Measurements from ENCODE around the gene CACNG1. TPM values are rescaled to one million over a fixed set of nuclear protein-coding genes. Genes with fewer than 3 reads are reported as not detected.

The CACNG1 gene
- total and polyA plus RNA-seq, 2 of the 4 experiments (the other 2 are of a cell fraction): not detected

GRCh38 chr17:67074781-67075180 lies 30.4 kb downstream of the CACNG1 start:
- TF ChIP-seq FOS (IDR thresholded peaks at IDR 0.05; ENCODE audit: low read depth, low read length) (no peak), POLR2A (IDR thresholded peaks at IDR 0.05; ENCODE audit: low read depth, low read length) (no peak), CEBPB (IDR thresholded peaks at IDR 0.05; ENCODE audit: low read depth, low read length) (no peak), RFX5 (IDR thresholded peaks at IDR 0.05; ENCODE audit: low read depth, low read length) (no peak), USF2 (IDR thresholded peaks at IDR 0.05; ENCODE audit: low read depth, low read length) (no peak), NFE2L2 (IDR thresholded peaks at IDR 0.05; ENCODE audit: low read depth, low read length) (no peak), CTCF (conservative IDR thresholded peaks at IDR 0.05; ENCODE audit: low read depth, low read length) (no peak), RCOR1 (IDR thresholded peaks at IDR 0.05; ENCODE audit: insufficient replicate concordance, low read length) (no peak), MXI1 (IDR thresholded peaks at IDR 0.05; ENCODE audit: borderline replicate concordance, low read depth, low read length) (no peak), RAD21 (IDR thresholded peaks at IDR 0.05; ENCODE audit: low read length) (no peak), BHLHE40 (IDR thresholded peaks at IDR 0.05; ENCODE audit: low read depth, low read length) (no peak)
- CTCF ChIA-PET: no interaction called here
- Histone ChIP-seq H2AK9ac (replicated peaks; ENCODE audit: low read depth, low read length, poor library complexity) (no peak overlapping the region), H3K9me1 (ENCODE audit: insufficient read depth, low read length) (peaks cover 4% of the 10 kb centered on the region; the same call in 1 of the 2 replicates), H4K20me1 (ENCODE audit: insufficient read depth, low read length) (no peaks in the 10 kb centered on the region; the same call in 1 of the 2 replicates), H3K9me3 (ENCODE audit: control insufficient read depth, insufficient read depth, low read length) (no peaks in the 10 kb centered on the region), H3K14ac (replicated peaks; ENCODE audit: low read depth, low read length) (no peak overlapping the region), H3K4ac (ENCODE audit: low read depth, low read length) (no peak overlapping the region), H2BK15ac (ENCODE audit: low read depth, low read length) (no peak overlapping the region), H4K8ac (ENCODE audit: low read depth in 2 of 2, low read length in 2 of 2) (no peak overlapping the region), H3K4me1 (ENCODE audit: control insufficient read depth, insufficient read depth, low read length) (no peaks in the 10 kb centered on the region), H2BK5ac (ENCODE audit: low read depth, low read length, poor library complexity, severe bottlenecking) (no peak overlapping the region), H4K91ac (ENCODE audit: insufficient read depth, low read depth, low read length) (no peak overlapping the region), H3K18ac (ENCODE audit: low read depth, low read length) (no peak overlapping the region), H3K36me3 (ENCODE audit: control insufficient read depth, insufficient read depth, low read length) (peaks cover 11% of the 10 kb centered on the region), H2AFZ (replicated peaks; ENCODE audit: low read length, poor library complexity) (no peak overlapping the region), H3K9ac (ENCODE audit: low read depth, low read length) (no peak overlapping the region), H2BK120ac (ENCODE audit: low read depth, low read length) (no peak overlapping the region), H3K4me3 (ENCODE audit: insufficient read depth, low read depth, low read length) (no peak overlapping the region), H3K27ac (ENCODE audit: insufficient read depth, low read length) (no peak overlapping the region), H4K5ac (ENCODE audit: low read depth, low read length) (no peak overlapping the region), H2BK20ac (ENCODE audit: low read depth, low read length) (no peak overlapping the region), H3K27me3 (ENCODE audit: control insufficient read depth, insufficient read depth, low read length) (no peaks in the 10 kb centered on the region), H2AK5ac (ENCODE audit: low read depth, low read length) (no peak overlapping the region), H3K56ac (ENCODE audit: extremely low read depth, insufficient read depth, low read length) (no peak overlapping the region), H3K4me2 (ENCODE audit: low read depth, low read length) (no peak overlapping the region), H3K79me1 (ENCODE audit: low read depth in 1 of 2, low read length in 2 of 2) (peaks cover 2 to 3% of the 10 kb centered on the region in 2 experiments; a peak in 2 of 4 replicates), H3K23ac (ENCODE audit: low read depth, low read length) (no peak overlapping the region)
- in situ Hi-C loops (cut with MboI; ENCODE audit: low sequenced_read_pairs): no loop called here
- ATAC-seq (ENCODE audit: low read depth): no peak
- POLR2A ChIA-PET (ENCODE audit: unreplicated experiment): no interaction called here
- no peak for DNase-seq
- BruUV-seq (replicated peaks): no TSS peak
- no CpG with 5 or more reads among the region's 3 CpGs for WGBS, 2 experiments (ENCODE audit: extremely low coverage in 2 of 2, insufficient read length in 1 of 2)
- dilution Hi-C loops (cut with HindIII; ENCODE audit: low sequenced_read_pairs, unreplicated experiment): no loop called here
- intact Hi-C loops (cut with micrococcal nuclease): no loop called here

Measured in IMR-90 (cell line).